C4-2B (cell line): ENCODE measurements around the gene NAA16.

ENCODE experiments used
- H3K27ac ChIP-seq: fragments of 450-650 bp; 2 replicates; pipeline ENCODE4 v1.5.1; 2017
- CTCF ChIP-seq: fragments of 450-650 bp; conservative IDR thresholded peaks from 2 replicates; pipeline ENCODE4 v1.5.1; 2017; ENCODE audit warnings: mild to moderate bottlenecking
- ZFX ChIP-seq: fragments of 450-650 bp; IDR thresholded peaks from 2 replicates; pipeline ENCODE4 v1.6.1; 2017

Gene NAA16

GRCh38 chr13:41294914-41295313 lies 16.2 kb upstream of the NAA16 start:
- no peak overlapping the region for H3K27ac ChIP-seq
- TF ChIP-seq ZFX, result no peak
- TF ChIP-seq CTCF, result no peak

GRCh38 chr13:41295973-41296372 lies 15.1 kb upstream of the NAA16 start:
- H3K27ac ChIP-seq, result no peak overlapping the region
- TF ChIP-seq CTCF (no peak), ZFX (no peak)

GRCh38 chr13:41296879-41297646 lies 14.0 kb upstream of the NAA16 start:
- H3K27ac ChIP-seq, result no peak overlapping the region
- TF ChIP-seq CTCF, result no peak
- no peak for TF ChIP-seq ZFX

DNA sequence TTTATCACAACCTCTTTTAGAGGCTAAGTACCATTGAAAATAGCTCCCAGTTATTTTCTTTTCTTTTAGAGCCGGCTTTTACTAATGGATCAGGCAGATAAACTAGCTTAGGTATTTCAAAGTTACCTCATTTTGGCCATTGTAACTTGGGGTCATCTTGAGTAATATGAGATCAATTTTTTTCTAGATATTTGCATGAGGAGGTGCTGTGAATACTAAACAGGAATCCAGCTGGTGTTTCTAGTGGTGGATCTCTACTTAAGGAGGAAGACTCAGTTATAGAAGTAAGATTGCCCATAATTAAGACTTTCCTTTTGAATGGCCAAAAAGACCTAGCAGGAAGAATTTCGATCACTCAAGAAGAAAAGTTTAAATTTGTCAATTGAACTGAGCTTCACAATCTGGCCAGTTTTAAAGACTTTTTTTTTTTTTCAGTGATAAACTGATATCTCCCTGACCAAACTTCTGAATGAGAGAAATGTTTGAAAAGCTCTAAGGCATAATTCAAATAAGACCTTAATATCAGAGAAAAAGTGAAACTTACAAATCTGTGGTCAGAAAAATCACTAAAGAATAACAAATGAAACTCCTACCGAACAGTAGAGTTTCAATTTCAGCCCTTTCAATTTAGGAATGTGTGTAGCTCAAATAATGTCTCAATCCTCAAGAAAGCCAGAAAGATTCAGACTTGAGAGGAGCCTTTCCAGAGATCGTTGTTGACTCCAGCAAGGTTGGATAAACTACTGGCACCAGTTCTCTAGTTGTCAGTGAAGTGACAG lies 11.6 kb upstream of the NAA16 start:
- TF ChIP-seq ZFX (no peak), CTCF (no peak)
- no peak overlapping the region for H3K27ac ChIP-seq

DNA sequence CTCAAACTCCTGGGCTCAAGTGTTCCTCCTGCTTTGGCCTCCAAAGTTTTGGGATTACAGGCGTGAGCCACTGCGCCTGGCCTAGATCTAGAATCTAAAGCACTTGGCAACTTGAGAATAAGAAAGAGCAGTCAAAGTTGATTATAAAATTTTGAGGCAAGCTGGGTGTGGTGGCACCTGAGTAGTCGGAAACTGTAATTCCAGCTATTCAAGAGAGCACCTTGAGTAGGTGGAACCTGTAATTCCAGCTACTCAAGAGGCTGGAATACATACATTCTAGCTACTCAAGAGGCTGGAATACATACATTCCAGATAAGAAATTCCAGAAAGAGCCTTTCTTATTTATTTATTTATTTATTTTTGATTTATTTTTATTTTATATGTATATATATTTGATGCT lies 8.3 kb upstream of the NAA16 start:
- no peak for TF ChIP-seq ZFX
- TF ChIP-seq CTCF, result no peak
- H3K27ac ChIP-seq, result no peak overlapping the region

GRCh38 chr13:41304551-41304950 lies 6.5 kb upstream of the NAA16 start:
- TF ChIP-seq CTCF, result no peak
- TF ChIP-seq ZFX, result no peak
- no peak overlapping the region for H3K27ac ChIP-seq
